GM15510 (cell line): ENCODE measurements around the gene FOXK1.

ENCODE experiments used
- POLR2A ChIP-seq: IDR thresholded peaks from 3 replicates; pipeline ENCODE4 v1.6.1; 2011; ENCODE audit warnings: borderline replicate concordance; ENCODE audit not compliant: insufficient read length; ENCODE audit errors: extremely low read depth

FOXK1 gene

DNA sequence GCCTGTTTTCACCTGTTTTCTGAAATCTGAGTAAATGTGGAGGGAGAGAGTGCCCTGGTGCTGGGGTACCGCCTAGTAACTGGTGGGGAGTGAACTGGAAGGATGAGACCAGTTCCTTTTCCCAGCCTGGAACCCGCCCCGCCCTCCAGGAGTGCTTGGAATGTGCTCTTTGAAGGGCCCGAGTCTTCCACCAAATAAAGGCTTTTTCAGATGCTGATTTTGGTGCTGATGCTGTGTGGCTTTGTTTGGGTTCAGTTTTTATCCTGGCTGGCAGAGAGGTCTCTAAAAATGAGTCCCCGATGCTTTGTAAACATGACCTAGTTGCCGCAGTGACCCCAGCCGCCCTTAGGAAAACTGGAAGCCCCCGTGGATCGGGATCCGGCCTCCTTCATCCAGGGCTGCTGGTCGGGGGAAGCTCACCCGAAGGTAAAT is 25.9 kb downstream of the FOXK1 start:
- TF ChIP-seq POLR2A, result no peak

GRCh38 chr7:4709187-4709586 is 27.1 kb downstream of the FOXK1 start:
- no peak for TF ChIP-seq POLR2A

DNA sequence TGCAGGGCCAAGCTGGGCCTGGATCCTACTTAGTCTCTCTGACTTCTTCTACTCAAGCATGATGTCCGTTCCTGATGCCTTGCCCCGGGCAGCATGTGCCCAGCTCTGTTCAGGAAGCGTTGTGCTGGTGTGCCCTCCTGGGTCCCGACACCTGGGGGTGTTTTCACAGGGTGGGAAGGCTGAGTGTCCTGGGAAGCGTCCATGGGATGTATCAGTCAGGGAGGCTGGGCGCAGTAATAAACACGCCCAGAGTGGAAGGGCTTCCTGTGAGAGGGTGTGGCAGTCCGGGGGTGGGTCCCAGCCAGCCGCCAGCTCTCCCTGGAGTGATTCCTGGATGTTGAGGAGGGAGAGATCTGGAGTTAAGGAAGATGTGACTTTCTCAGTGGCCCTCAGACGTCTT is 29.0 kb downstream of the FOXK1 start:
- TF ChIP-seq POLR2A, result no peak

DNA sequence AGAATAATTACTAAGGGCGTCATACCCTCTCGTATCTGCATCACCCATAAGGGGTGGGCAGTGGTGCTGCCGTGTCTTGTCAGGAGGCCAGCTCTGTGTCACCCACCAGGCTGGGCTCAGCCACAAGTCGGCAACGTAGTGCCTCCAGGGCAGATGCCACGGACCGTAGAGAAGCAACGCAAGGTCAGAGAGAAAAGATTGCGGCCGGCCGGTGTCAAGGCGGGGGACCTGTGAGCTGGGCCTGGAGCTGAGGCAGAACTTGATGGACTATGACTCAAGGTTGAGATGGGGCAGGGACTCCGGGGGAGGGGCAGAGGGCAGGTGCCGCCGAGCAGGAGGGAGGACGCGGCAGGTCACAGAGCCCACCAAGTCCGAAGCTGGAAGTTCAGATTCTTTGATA is 29.5 kb downstream of the FOXK1 start:
- TF ChIP-seq POLR2A, result no peak

DNA sequence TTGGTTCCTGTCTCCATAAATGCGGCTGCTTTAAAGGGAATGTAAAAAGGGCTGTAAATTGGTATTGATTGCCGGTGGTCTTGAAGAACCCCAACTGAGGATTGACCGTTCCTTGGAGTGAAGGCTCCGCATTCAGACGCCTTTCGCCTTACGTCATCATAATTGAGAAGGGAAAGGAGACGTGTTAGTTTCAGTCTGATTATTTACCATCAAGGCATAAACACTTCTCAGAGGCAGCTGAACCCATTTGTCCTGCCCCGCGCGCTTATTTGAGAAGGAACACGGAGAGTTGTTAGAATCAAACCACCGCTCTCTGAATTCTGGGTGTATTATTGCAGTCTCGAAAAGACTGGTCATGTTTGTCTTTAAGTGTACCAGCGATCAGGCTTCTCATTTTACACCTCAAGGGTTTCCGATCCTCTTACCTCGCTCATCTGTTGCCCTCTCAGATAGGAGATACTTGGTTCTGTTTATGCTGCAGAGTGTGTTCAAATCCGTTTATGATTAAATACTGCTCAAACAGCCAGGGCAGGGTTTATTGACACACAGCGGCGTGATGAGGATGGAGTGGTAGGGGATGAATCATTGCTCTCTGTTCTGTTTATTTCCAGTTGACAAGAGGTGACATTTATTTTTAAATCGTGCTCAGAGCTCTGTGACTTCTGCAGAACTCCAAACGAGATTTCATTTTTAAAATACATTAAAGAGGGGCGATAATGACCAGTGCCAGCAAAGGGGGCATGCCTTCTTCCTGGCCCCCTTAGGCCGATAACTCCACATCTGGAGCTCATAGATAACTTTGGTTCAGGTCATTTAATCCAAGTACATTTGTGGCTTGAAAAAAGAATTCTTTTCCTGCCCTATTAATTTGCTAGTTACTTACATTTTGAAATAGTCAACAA is 30.4 kb downstream of the FOXK1 start:
- TF ChIP-seq POLR2A, result no peak

- no peak for TF ChIP-seq POLR2A
Observed at GRCh38 chr7:4713183-4713784, 31.2 kb downstream of the FOXK1 start.

GRCh38 chr7:4714161-4714700 is 32.1 kb downstream of the FOXK1 start:
- no peak for TF ChIP-seq POLR2A

DNA sequence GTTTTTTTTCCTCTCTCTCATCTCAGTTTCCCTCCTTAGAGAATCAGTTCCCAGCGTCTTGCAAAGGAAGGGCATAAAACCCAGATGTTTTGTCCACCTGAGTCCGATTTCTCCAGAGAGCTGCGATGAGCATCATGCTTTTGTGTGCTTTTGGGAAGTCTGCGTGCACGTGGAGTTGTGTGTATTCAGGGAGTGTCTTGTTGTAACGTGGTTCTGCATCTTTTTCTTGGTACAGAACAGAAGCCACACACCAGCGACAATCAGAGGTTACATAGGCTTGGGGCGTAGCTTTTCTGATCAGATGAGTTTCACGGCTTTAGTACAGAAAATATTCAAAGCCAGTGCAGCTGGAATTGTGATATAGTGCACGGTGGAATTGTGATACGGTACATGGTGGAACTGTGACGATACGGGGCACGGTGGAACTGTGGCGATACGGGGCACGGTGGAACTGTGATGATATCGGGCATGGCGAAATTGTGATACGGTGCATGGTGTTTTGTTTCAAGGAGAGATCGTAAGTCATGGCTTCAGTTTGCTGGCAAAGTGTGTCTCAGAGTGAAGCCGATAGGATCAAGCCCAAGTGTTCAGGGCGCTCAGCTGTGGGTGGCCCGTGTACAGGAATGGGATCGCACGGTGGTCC is 32.8 kb downstream of the FOXK1 start:
- TF ChIP-seq POLR2A, result no peak

- no peak for TF ChIP-seq POLR2A
Observed at GRCh38 chr7:4715410-4715776, 33.3 kb downstream of the FOXK1 start.

DNA sequence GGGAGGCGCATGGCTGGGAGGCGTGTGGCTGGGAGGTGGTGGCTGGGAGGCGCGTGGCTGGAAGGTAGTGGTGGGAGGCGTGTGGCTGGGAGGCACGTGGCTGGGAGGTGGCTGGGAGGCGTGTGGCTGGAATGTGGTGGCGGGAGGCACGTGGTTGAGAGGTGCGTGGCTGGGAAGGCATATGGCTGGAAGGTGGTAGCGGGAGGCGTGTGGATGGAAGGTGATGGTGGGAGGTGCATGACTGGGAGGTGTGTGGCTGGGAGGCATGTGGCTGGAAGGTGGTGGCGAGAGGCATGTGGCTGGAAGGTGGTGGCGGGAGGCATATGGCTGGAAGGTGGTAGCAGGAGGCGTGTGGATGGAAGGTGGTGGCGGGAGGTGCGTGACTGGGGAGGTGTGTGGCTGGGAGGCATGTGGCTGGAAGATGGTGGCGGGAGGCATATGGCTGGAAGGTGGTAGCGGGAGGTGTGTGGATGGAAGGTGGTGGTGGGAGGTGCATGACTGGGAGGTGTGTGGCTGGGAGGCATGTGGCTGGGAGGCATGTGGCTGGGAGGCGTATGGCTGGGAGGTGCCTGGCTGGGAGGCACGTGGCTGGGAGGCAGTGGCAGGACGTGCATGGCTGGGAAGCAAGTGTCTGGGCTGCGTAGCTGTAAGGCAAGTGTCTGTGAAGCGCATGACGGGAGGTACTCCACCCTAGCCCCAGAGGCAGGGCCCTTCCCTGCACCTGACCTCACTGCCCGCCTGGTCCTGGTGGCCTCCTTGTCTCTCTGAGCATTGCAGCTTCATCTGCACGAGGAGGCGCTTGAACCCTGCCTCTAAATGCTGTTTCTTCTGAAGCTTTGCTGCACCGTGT is 35.1 kb downstream of the FOXK1 start:
- TF ChIP-seq POLR2A, result no peak

DNA sequence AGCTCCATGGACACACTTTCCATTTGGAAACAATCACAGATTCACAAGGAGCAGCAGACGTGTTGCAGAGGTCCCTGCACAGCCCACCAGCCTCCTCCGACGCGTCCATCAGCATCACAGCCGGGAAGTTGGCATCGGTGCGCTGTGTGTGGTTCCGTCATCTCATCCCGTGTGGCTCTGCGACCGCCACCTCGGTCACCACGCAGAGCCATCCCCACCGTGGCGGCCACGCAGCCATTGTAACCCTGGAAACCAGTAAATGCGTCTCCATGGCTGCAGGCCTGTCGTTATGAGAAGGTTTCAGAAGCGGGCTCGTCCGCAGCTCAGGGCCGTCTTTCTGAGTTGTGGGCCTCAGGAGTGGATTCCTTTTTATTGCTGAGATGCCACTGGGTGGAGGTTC is 36.0 kb downstream of the FOXK1 start:
- no peak for TF ChIP-seq POLR2A

GRCh38 chr7:4720225-4720624 is 38.1 kb downstream of the FOXK1 start:
- TF ChIP-seq POLR2A, result no peak

- TF ChIP-seq POLR2A, result no peak
Observed at GRCh38 chr7:4722308-4722707, 40.2 kb downstream of the FOXK1 start.

DNA sequence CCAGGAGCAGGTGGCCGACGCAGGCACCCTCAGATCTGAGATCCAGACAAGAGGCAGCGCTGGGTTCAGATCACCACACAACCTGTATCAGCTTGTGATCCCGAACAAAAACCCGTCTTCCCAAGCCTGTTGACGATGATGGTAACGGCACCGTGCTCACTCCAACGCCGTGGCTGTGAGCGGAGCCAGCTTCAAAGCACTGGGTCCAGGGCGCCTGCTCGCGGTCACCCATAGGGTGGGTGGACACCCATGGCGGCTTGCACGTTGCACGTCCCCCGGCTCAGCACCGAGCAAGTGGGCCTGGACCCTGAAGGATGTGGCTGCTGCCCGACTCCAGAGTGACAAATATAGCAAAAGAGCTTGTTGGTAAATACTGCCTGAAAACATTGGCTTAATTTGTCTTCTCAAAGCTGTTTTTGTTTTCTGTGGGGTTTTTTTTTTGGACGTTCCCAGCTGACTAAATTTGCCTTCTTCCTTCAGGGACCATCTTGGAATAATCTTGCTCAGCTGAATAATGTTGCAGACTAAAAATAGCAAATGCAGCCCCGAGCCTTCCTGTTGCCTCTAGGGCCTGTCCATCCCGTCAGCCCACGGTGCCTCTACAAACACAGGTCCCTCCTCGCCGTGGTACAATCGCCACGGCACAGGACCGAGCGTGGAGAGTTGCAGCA is 41.0 kb downstream of the FOXK1 start:
- TF ChIP-seq POLR2A, result no peak
